IMR-90 (cell line): ENCODE measurements around the gene CNKSR2. TPM values are rescaled to one million over a fixed set of nuclear protein-coding genes. Genes with fewer than 3 reads are reported as not detected.

Experiments used
- ATAC-seq: fragments of 200-7000 bp; cut with Tn5 transposase; 2 replicates; pipeline ENCODE4 v1.9.1; 2020; ENCODE audit warnings: low read depth, mild to moderate bottlenecking, moderate library complexity
- BruUV-seq: library from RNA; stranded (reverse); fragments of 400-500 nt; replicated peaks from 2 replicates; lab custom pipeline; 2021; lab: Mats Ljungman, UMichigan
- CTCF ChIA-PET: fragments of 300-600 bp; formaldehyde crosslinking; extraction: SDS; loops from one replicate; lab custom pipeline; 2021; ENCODE audit warnings: antibody characterized with exemption; lab: Yijun Ruan, JAX
- POLR2A ChIA-PET: fragments of 300-600 bp; sonication (Branson Sonifier 250); formaldehyde crosslinking; loops from one replicate; lab custom pipeline; 2022; ENCODE audit warnings: antibody characterized with exemption; ENCODE audit not compliant: unreplicated experiment; lab: Charles Lee
- DNase-seq: peaks from one replicate; pipeline ENCODE4 v3.0.0; 2013
- H2AFZ ChIP-seq: replicated peaks from 2 replicates; pipeline ENCODE3; 2013; ENCODE audit warnings: low read length, mild to moderate bottlenecking; ENCODE audit not compliant: poor library complexity
- H2AK5ac ChIP-seq: 2 replicates; pipeline ENCODE4 v1.6.1; 2013; ENCODE audit warnings: low read depth, low read length, inconsistent platforms
- H2AK9ac ChIP-seq: replicated peaks from 2 replicates; pipeline ENCODE3; 2013; ENCODE audit warnings: mild to moderate bottlenecking, low read depth, low read length, moderate library complexity; ENCODE audit not compliant: poor library complexity
- H2BK120ac ChIP-seq: 2 replicates; pipeline ENCODE4 v1.6.1; 2013; ENCODE audit warnings: low read depth, low read length, inconsistent platforms
- H2BK15ac ChIP-seq: 3 replicates; pipeline ENCODE4 v1.6.1; 2013; ENCODE audit warnings: low read depth, low read length, inconsistent platforms
- H2BK20ac ChIP-seq: 2 replicates; pipeline ENCODE4 v1.6.1; 2013; ENCODE audit warnings: low read depth, mild to moderate bottlenecking, inconsistent platforms, low read length, moderate library complexity
- H2BK5ac ChIP-seq: 2 replicates; pipeline ENCODE4 v1.6.1; 2013; ENCODE audit warnings: mild to moderate bottlenecking, low read depth, low read length, inconsistent platforms; ENCODE audit not compliant: poor library complexity, severe bottlenecking
- H3K14ac ChIP-seq: replicated peaks from 2 replicates; pipeline ENCODE4 v1.6.1; 2013; ENCODE audit warnings: low read depth, low read length, inconsistent platforms
- H3K18ac ChIP-seq: 2 replicates; pipeline ENCODE4 v1.6.1; 2013; ENCODE audit warnings: low read depth, low read length, control low read depth
- H3K23ac ChIP-seq: 2 replicates; pipeline ENCODE4 v1.6.1; 2013; ENCODE audit warnings: low read depth, low read length, inconsistent platforms
- H3K27ac ChIP-seq: 2 replicates; pipeline ENCODE4 v1.5.1; 2013; ENCODE audit warnings: mild to moderate bottlenecking, control low read depth, low read length; ENCODE audit not compliant: insufficient read depth
- H3K27me3 ChIP-seq: 2 replicates; pipeline ENCODE4 v1.6.1; 2013; ENCODE audit warnings: low read length; ENCODE audit not compliant: control insufficient read depth, insufficient read depth
- H3K36me3 ChIP-seq: 2 replicates; pipeline ENCODE4 v1.6.1; 2013; ENCODE audit warnings: low read length, mixed read lengths; ENCODE audit not compliant: control insufficient read depth, insufficient read depth
- H3K4ac ChIP-seq: 2 replicates; pipeline ENCODE4 v1.6.1; 2013; ENCODE audit warnings: low read depth, low read length, inconsistent platforms
- H3K4me1 ChIP-seq: 2 replicates; pipeline ENCODE4 v1.6.1; 2013; ENCODE audit warnings: low read length, mixed read lengths; ENCODE audit not compliant: control insufficient read depth, insufficient read depth
- H3K4me2 ChIP-seq: 2 replicates; pipeline ENCODE4 v1.6.1; 2013; ENCODE audit warnings: low read depth, mild to moderate bottlenecking, control low read depth, low read length, moderate library complexity
- H3K4me3 ChIP-seq: 2 replicates; pipeline ENCODE4 v1.5.1; 2013; ENCODE audit warnings: low read depth, mild to moderate bottlenecking, control low read depth, low read length, moderate library complexity; ENCODE audit not compliant: insufficient read depth
- H3K56ac ChIP-seq: 2 replicates; pipeline ENCODE4 v1.6.1; 2013; ENCODE audit warnings: low read length, inconsistent platforms; ENCODE audit not compliant: insufficient read depth; ENCODE audit errors: extremely low read depth
- H3K79me1 ChIP-seq, 2 experiments: 2 replicates each; pipeline ENCODE4 v1.6.1; 2013; ENCODE audit warnings: low read length in 2 of 2, inconsistent platforms in 1 of 2, low read depth in 1 of 2
- H3K9ac ChIP-seq: 2 replicates; pipeline ENCODE4 v1.6.1; 2013; ENCODE audit warnings: low read depth, low read length, control low read depth
- H3K9me1 ChIP-seq: 2 replicates; pipeline ENCODE4 v1.6.1; 2013; ENCODE audit warnings: low read length, inconsistent platforms; ENCODE audit not compliant: insufficient read depth
- H3K9me3 ChIP-seq: 2 replicates; pipeline ENCODE4 v1.6.1; 2013; ENCODE audit warnings: low read length; ENCODE audit not compliant: control insufficient read depth, insufficient read depth
- H4K20me1 ChIP-seq: 2 replicates; pipeline ENCODE4 v1.6.1; 2013; ENCODE audit warnings: low read length, inconsistent platforms; ENCODE audit not compliant: insufficient read depth
- H4K5ac ChIP-seq: 2 replicates; pipeline ENCODE4 v1.6.1; 2013; ENCODE audit warnings: mild to moderate bottlenecking, low read depth, low read length, control low read depth
- H4K8ac ChIP-seq, 2 experiments: 2 replicates each; pipeline ENCODE4 v1.6.1; 2013; ENCODE audit warnings: low read depth in 2 of 2, low read length in 2 of 2, control low read depth in 1 of 2, inconsistent platforms in 1 of 2
- H4K91ac ChIP-seq: 2 replicates; pipeline ENCODE4 v1.6.1; 2013; ENCODE audit warnings: low read depth, low read length, inconsistent platforms; ENCODE audit not compliant: insufficient read depth
- CHD1 ChIP-seq: IDR thresholded peaks from 2 replicates; pipeline ENCODE4 v1.6.1; 2012; ENCODE audit warnings: low read depth, low read length, improper control_type of control experiment
- FOS ChIP-seq: fragments of 150-350 bp; IDR thresholded peaks from 2 replicates; pipeline ENCODE4 v1.6.1; 2016; ENCODE audit warnings: low read depth, low read length
- MAZ ChIP-seq: IDR thresholded peaks from 2 replicates; pipeline ENCODE4 v1.6.1; 2012; ENCODE audit warnings: low read depth, mild to moderate bottlenecking, low read length, improper control_type of control experiment, moderate library complexity, borderline replicate concordance
- NFE2L2 ChIP-seq: fragments of 150-350 bp; IDR thresholded peaks from 2 replicates; pipeline ENCODE4 v1.6.1; 2016; ENCODE audit warnings: low read depth, mild to moderate bottlenecking, low read length
- WGBS, 2 experiments: methylation state at CpG; one replicate each; pipeline versions ENCODE4 v1.1.5 to v1.1.7; 2013; ENCODE audit warnings: missing lambda C conversion rate in 2 of 2; ENCODE audit not compliant: insufficient read length in 1 of 2; ENCODE audit errors: extremely low coverage in 2 of 2; 5-methylcytosine and 5-hydroxymethylcytosine counted together
- dilution Hi-C: fragments of 300-500 bp; cut with HindIII; formaldehyde crosslinking; loops from one replicate; pipeline ENCODE4 v1.14.3; 2018; ENCODE audit warnings: low sequenced_read_pairs; ENCODE audit not compliant: unreplicated experiment
- in situ Hi-C: fragments of 300-500 bp; cut with MboI; formaldehyde crosslinking; loops from 3 replicates; pipeline ENCODE4 v1.14.3; 2019; ENCODE audit warnings: low sequenced_read_pairs, inconsistent platforms, mixed read lengths
- intact Hi-C: fragments of 100-400 bp; cut with micrococcal nuclease; formaldehyde crosslinking; loops from 2 replicates; pipeline ENCODE4 v1.10.0; 2022
- polyA plus RNA-seq, 3 experiments: library from polyadenylated mRNA; depleted of rRNA; stranded (reverse); fragments of >200 nt; gene quantifications; 2 replicates each; pipeline ENCODE4 v1.2.3, GENCODE V29; 2012; ENCODE audit warnings: low replicate concordance in 1 of 3
- total RNA-seq: library from RNA; depleted of rRNA; stranded (reverse); fragments of >200 nt; gene quantifications from 2 replicates; pipeline ENCODE4 v1.2.3, GENCODE V29; 2012

Gene CNKSR2
- total and polyA plus RNA-seq, 2 of the 4 experiments (the other 2 are of a cell fraction), result 0.14 to 0.90 TPM

DNA sequence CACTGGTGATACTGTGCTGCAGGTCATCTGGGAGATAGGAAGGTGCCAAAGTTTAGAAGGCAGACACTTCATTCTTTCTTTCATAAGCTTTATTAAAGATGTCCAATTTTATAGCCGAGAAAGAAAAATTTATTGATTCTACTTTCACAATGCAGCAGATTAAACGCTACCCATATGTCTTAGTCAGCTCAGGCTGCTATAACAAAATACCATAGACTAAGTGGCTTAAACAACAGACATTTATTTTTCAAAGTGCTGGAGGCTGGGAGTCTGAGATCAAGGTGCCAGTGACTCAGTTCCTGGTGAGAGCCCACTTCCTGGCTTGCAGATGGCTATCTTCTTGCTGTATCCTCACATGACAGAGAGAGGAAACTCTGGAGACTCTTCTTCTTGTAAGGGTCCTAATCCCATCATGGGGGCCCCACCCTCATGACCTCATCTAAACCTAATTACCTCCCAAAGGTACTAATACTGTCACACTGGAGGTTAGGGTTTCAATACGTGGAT is 317.3 kb downstream of the CNKSR2 start:
- Histone ChIP-seq H2BK120ac (no peak overlapping the region), H3K9me3 (no peaks in the 10 kb centered on the region), H2BK5ac (no peak overlapping the region), H3K4me1 (no peaks in the 10 kb centered on the region), H3K4me3 (no peak overlapping the region), H3K79me1 (no peaks in the 10 kb centered on the region), H4K8ac (no peak overlapping the region), H3K27me3 (no peaks in the 10 kb centered on the region), H4K5ac (no peak overlapping the region), H4K20me1 (no peaks in the 10 kb centered on the region), H3K9me1 (no peaks in the 10 kb centered on the region), H3K23ac (no peak overlapping the region), H3K18ac (no peak overlapping the region), H3K27ac (no peak overlapping the region), H2AK5ac (no peak overlapping the region), H3K4ac (no peak overlapping the region), H4K91ac (no peak overlapping the region), H3K14ac (no peak overlapping the region), H3K9ac (no peak overlapping the region), H3K36me3 (no peaks in the 10 kb centered on the region), H3K4me2 (no peak overlapping the region), H3K56ac (no peak overlapping the region), H2AFZ (no peak overlapping the region), H2BK15ac (no peak overlapping the region), H2BK20ac (no peak overlapping the region), H2AK9ac (no peak overlapping the region)
- no peak for TF ChIP-seq FOS
- no peak for TF ChIP-seq CHD1
- TF ChIP-seq NFE2L2, result no peak
- TF ChIP-seq MAZ, result no peak
- DNase-seq (no peak), ATAC-seq (no peak)
- ChIA-PET POLR2A (no interaction called here), CTCF (no interaction called here)
- dilution Hi-C loops, result no loop called here
- WGBS, 2 experiments, result no CpG with 5 or more reads among the region's 3 CpGs
- in situ Hi-C loops, result no loop called here
- BruUV-seq, result no TSS peak
- intact Hi-C loops, result no loop called here
